ENCODE data around the gene PHOSPHO2.

The PHOSPHO2 gene

GRCh38 chr2:169659320-169659719 is 34.9 kb upstream of the PHOSPHO2 start:
- TF ChIP-seq, protein P1, sequence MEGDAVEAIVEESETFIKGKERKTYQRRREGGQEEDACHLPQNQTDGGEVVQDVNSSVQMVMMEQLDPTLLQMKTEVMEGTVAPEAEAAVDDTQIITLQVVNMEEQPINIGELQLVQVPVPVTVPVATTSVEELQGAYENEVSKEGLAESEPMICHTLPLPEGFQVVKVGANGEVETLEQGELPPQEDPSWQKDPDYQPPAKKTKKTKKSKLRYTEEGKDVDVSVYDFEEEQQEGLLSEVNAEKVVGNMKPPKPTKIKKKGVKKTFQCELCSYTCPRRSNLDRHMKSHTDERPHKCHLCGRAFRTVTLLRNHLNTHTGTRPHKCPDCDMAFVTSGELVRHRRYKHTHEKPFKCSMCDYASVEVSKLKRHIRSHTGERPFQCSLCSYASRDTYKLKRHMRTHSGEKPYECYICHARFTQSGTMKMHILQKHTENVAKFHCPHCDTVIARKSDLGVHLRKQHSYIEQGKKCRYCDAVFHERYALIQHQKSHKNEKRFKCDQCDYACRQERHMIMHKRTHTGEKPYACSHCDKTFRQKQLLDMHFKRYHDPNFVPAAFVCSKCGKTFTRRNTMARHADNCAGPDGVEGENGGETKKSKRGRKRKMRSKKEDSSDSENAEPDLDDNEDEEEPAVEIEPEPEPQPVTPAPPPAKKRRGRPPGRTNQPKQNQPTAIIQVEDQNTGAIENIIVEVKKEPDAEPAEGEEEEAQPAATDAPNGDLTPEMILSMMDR (conservative IDR thresholded peaks at IDR 0.05; ENCODE audit: low read depth): no peak
- no peak for DNase-seq (ENCODE audit: low spot score)
- CTCF ChIA-PET: no interaction called here
- POLR2A ChIA-PET (ENCODE audit: low non-redundant PET): no interaction called here
- H3K27ac ChIP-seq: no peak overlapping the region

GRCh38 chr2:169661265-169661664 is 33.0 kb upstream of the PHOSPHO2 start:
- CTCF ChIA-PET: interaction anchor here (0.6 kb wide), 1 partner anchor 89 kb away, joined by 3 read pairs; no protein-coding TSS in a partner anchor
- POLR2A ChIA-PET (ENCODE audit: low non-redundant PET): no interaction called here
- TF ChIP-seq, protein P1 (conservative IDR thresholded peaks at IDR 0.05; ENCODE audit: low read depth): no peak
- no peak overlapping the region for H3K27ac ChIP-seq
- DNase-seq (ENCODE audit: low spot score): no peak

DNA sequence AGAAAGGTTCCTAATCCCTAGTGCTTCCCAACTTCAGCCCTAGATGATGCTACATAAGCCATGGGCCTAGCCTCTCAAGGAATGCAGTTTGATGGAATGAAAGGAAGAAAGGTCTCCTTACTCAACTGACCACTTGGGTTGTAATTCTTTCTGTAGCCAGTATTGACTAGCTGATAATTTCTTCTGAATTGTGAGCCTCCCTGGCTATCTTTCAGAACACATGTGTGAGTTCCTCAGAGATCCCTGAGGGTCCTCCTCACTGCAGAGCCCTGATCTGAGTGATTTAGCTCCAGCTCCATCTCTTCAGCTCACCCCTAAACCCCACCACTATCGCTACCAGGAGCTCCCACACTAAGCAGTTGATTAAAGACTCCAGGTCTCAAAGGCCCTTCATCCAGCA is 31.5 kb upstream of the PHOSPHO2 start:
- POLR2A ChIA-PET (ENCODE audit: low non-redundant PET): no interaction called here
- no peak for DNase-seq (ENCODE audit: low spot score)
- no peak overlapping the region for H3K27ac ChIP-seq
- CTCF ChIA-PET: no interaction called here
- TF ChIP-seq, protein P1 (conservative IDR thresholded peaks at IDR 0.05; ENCODE audit: low read depth): no peak

GRCh38 chr2:169663247-169663646 is 31.0 kb upstream of the PHOSPHO2 start:
- POLR2A ChIA-PET (ENCODE audit: low non-redundant PET): no interaction called here
- TF ChIP-seq, protein P1 (conservative IDR thresholded peaks at IDR 0.05; ENCODE audit: low read depth): no peak

GRCh38 chr2:169664600-169664977 is 29.7 kb upstream of the PHOSPHO2 start:
- no peak for DNase-seq (ENCODE audit: low spot score)
- POLR2A ChIA-PET (ENCODE audit: low non-redundant PET): no interaction called here
- H3K27ac ChIP-seq: no peak overlapping the region
- CTCF ChIA-PET: interaction anchor here (0.6 kb wide), 1 partner anchor 13 kb away, joined by 3 read pairs; no protein-coding TSS in a partner anchor
- TF ChIP-seq, protein P1 (conservative IDR thresholded peaks at IDR 0.05; ENCODE audit: low read depth): no peak

More at GRCh38 chr2:169663247-169663646, 31.0 kb upstream of the PHOSPHO2 start:
- H3K27ac ChIP-seq: no peak overlapping the region
- CTCF ChIA-PET: no interaction called here
- DNase-seq (ENCODE audit: low spot score): no peak

DNA sequence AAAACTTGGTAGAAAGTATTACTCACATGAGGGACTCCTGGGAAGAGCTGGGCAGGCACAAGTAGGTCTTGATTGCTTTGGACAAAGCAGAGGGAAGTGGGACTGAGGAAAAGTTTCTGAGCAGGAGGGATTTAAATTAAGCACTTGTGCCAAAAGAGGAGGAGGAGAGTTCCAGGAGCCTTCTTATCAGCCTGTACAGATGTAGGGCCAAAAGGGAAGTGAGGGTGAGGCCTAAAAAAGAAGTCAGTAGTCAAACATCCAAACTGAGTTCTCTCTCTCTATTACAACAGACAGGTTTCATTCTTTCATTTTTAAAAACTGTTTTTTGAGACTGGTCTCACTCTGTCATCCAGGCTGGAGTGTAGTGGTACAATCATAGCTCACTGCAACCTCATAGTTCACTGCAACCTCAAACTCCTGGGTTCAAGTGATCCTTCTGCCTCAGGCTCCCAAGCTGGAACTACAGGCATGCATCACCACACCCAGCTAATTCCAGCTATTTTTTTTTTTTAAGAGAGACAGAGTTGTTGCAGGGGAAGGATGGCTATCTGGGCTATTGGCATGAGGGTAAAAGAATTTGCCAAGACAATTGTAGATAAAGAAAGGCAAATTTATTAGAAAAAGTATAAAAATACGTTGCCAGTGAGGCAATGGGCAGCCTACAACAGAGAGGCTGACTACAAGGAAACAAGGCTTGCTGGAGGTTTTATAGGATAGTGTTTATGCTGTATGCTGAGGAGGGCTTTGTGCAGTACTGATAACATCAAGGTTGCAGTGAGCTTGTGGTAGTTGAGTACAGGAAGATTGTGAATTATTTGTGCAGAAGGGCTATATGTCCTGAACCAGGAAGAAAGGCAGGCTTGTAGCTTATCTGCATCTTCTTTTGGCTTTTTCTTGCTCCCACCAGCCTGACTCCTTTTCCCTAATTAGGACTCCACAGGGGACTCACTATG is 29.0 kb upstream of the PHOSPHO2 start:
- ChIA-PET POLR2A (ENCODE audit: low non-redundant PET) (no interaction called here), CTCF (interaction anchor here (0.6 kb wide), 1 partner anchor 14 kb away, joined by 3 read pairs; no protein-coding TSS in a partner anchor)
- DNase-seq (ENCODE audit: low spot score): no peak
- H3K27ac ChIP-seq: no peak overlapping the region
- TF ChIP-seq, protein P1 (conservative IDR thresholded peaks at IDR 0.05; ENCODE audit: low read depth): no peak

All from RWPE1 (cell line).